Right hindlimb (tissue), 1 donor: ENCODE results near the gene MBD4.
"Not testable (repeated sequence)": the region's sequence is repeated elsewhere in the genome, so short reads cannot be mapped to it uniquely, and the experiment has no call there.

Source experiments
- DNase-seq: peaks from one replicate; pipeline ENCODE4 v3.0.0-alpha.2; 2018

The MBD4 gene

DNA sequence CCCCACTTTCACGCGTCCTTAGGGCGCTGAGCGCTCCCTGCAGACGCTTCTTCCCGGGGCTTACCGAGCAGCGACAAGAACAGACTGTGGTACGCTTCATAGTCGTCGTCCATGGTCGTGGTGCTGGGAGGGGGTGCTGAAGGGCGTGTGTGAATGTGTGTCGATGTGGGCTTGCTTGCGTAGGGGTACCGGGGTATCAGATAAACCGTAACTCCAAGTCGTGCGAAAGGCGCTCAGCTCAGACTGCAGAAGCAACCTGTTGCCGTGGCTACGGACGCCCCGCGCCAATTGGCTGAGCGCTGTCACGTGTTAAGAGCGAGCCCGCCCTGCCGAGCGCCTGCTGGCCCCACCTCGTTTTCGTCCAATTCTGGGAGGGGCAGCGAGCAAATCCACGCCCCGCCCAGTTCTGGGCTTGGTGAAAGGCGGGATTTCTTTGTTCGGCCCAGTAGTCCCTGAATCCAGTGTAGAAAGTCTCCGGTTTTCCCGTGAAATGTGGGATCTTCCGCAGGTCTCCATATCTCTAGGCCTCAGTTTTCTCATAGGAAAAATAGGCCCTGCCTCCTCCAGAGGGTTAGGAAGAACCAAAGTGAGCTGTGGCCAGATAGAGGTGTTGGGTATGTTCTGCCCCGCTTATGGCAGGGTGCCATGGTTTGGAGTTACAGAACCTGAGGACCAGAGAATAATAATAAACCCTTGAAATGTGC lies 11.2 kb downstream of the MBD4 start, which contains the start of gene EFCAB12:
Gene EFCAB12 (minus strand): TSS at position 261 of the 704 bp plus-strand sequence. CDS start 148 bp downstream, at position 113.
- peak; percentile 97 for DNase-seq

DNA sequence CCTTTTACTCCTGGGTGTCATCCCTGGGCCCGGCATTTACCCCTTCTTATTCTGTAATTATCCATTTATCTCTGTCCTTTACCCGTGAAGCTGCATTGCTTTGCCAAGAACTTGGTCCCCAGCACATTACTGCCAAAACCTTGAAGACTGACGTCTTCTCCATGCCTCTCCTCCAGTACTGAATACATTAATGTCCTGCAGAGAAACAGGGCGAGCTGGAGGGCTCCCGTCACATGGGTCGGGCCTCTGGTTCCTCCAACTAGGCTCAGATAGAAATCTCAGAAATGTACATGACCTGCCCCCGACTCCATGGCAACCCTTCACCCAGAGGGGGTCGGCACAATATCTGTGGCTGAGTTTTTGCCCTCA lies 11.8 kb downstream of the MBD4 start:
- DNase-seq: no peak

DNA sequence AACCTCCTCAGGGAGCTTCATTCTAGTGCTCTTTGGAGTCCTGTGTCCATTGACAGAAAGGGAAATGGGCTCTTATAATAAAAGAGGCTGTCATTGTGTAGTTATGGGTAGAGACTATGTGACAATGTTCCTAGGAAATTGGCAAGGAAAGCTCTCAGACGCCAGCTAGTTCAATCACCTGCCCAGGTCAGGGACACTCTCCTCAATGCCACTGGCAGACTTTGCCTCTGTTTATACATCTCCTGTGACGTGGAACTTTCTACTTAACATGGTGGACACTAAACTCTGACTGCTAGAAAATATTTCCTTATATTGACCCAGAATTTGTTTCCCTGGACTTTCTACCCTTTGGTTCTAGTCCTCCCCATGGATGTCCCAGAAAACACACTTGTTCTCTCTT lies 14.1 kb downstream of the MBD4 start:
- DNase-seq: no peak

DNA sequence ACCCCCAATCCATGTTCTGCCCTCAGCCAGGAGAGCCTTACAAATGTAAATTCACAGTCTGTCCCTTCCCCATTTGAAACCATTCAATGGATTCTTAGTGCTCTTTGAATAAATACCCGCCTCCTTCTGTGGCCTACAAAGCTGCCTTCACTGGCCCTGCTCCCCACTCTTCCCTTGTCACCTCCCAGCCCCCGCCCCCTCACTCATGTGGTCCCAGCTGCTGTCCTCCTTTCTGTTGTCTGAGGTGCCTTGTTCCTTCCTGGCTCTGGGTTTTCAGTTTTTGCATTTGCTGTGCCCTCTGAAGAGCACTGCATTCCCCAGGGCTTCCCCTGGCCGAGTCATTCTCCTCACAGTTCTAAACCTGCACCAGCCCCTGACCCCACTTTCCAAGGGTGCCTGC lies 14.5 kb downstream of the MBD4 start:
- no peak for DNase-seq

DNA sequence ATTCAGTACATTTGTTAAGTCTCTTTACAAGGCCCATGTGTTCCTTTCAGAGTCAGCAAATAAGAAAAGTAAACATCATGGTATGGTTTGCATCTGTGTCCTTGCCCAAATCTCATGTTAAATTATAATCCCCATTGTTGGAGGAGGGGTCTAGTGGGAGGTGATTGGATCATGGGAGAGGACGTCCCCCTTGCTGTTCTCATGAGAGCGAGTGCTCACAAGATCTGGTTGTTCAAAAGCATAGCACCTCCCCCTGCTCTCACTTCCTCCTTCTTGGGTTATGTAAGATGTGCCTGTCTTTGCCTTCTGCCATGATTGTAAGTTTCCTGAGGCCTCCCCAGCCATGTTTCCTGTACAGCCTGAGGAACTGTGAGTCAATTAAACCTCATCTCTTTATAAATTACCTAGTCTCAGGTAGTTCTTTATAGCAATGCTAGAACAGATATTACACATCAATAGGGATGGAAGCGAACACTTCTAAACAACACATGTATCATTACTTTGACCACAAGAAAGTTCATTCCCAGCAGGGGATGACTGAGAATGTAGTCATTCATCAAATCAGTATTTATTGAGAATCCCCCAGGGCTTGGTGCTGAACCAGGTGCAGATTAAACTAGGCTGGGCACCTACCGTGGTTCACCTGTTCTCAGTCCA lies 15.4 kb downstream of the MBD4 start:
- DNase-seq: no peak

DNA sequence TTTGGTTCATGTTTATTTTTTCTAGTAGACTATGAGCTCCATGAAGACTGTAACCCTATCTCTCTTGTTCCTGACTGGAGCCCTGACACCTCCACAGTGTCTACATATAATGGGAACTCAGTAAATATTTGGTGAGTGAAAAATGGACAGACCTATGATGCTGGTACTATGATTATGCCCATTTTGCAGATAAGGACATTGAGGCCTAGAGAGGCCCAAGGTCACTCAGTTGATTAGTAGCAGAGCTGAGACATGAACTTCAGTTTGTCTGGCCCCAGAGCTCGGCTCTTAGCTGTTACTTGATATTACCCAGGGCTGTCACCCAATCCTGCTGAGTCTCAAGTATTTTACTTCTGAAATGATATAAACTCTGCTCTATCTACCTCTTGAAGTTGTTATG lies 16.9 kb downstream of the MBD4 start:
- no peak for DNase-seq

DNA sequence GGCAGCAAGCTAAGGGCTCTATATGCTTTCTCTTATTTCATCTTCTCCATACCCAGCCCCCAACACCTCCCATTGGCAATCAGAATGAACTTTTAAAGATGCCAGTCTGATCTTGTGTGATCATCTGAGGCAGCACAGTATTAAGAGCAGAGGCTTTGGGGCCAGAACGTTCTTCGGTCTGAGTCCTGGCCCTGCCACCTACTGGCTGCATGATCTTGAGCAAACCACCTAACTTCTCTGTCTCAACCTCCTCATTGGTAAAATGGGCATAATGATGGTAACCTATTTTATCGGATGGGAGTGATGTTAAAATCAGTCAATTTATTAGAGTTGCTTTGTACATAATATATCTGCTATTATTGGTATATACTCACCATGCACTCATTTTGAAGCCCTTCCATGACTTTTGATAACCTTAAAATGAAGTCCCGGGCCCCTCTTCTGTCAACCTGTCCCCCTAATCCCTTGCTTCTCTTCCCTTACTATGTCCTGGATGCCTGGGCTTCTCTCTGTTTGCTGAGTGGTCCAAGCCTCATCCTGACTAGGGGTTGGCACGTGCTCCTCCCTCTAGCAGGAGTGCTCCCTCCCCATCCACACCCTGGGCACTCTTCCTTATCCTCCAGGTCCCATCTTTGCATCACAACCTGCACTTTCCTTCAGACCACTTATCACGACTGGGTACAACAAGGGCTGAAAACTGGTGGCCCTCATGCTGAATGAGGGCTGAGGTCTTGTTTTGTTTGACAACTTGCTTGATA lies 17.6 kb downstream of the MBD4 start:
- DNase-seq: no peak

DNA sequence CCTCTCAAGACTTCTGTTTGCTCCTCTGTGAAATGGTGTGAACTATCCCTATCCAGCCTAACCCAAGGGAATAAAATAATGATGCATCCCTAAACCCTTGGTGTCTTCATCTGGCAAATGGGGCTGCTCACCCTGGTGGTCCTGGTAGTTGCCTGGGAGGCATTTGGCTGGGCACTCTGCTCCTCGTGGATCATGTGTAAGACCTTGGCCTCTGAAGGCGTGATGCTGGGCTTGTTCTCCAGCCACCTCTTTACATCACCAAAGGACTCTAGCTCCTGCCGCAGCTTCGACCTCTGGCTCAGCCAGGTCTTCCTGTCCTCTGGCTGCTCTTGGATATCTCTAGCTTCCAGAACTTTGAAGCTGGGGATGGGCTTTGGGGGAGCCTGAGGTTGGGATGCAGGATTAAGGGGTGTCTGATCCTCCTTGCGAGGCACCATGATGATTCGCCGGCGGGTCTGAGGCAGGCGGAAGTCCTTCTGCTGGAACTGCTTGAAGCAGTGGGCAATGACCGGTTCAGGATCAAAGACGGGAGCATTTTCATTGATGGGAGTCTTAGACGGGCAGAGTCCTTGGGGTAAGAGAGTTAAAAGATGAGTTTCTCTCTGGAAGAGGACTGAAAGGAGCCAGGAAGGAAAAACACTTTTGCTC lies 18.4 kb downstream of the MBD4 start:
- DNase-seq: no peak

DNA sequence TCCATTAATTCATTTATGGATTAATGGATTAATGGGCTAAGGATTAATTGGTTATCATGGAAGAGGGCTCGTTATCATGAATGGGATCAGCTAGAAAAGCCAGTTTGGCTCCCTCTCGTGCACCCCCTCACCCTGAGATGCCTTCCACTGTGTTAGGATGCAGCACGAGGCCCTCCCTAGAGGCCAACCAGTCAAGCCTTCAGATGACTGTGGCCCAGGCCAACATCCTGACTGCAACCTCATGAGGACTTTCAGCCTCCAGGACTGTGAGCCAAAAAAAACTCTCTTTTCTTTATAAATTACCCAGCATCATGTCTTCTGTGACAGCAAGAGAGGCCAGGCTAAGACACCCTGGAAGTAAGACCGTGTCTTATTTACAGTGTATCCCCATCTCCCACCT lies 20.3 kb downstream of the MBD4 start:
- no peak for DNase-seq

DNA sequence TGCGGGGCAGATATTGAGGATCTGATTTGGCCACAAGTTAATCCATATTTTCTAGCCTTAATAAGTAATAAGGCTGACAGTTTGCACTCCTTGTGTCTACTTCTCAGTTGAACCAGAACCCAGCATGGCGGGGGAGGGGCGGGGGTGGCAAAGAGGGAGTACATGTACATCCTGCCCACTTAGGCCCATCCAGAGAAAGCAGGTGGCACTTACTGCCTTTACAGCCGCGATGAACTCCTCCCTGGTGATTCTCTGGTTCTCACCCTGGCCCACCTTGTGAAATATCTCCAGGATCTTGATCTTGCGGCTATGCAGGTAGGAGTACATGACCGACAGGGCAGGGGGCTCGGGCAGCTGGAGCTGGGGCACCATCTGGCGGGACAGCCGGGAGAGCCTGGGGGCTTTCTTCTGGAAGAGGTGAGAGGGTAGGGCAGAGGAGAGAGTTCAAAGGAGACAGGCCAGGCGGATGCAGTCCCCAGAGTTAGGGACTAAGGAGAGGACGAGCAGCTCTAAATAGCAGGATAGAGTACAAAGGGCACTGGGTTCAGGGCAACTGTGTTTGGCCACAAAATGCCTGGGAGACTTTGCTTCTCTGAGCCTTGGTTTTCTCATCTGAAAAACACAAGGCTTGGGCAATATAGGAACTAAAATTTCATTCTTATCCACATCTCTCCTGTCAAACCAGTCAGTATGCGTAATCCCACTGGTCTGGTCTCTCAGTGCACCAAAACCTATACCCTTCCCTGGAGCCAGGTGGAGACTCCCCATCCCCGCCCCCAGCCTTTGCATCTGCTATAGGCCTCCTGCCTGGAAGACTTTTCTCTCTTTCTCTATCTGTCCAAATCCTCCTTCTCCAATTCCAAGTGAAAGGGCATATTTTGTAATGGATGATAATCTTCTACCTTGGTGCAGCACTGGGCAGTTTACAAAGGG lies 21.4 kb downstream of the MBD4 start:
- no peak for DNase-seq

DNA sequence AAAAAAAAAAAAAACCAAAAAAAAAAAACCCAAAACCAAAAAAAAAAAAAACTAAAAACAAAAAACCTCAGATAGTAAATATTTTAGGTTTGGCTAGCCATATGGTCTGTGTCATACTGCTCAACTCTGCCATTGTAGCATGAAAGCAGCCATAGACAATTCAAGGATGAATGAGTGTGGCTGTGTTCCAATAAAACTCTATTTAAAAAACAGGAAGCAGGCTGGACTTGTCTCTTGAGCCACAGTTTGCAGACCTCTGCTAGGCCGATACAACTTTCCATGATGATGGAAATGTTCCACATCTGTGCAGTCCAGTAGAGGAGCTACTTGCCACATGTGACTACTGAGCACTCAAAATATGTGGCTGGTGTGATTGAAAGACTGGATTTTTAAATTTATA lies 22.4 kb downstream of the MBD4 start:
- peak; percentile 32 for DNase-seq

DNA sequence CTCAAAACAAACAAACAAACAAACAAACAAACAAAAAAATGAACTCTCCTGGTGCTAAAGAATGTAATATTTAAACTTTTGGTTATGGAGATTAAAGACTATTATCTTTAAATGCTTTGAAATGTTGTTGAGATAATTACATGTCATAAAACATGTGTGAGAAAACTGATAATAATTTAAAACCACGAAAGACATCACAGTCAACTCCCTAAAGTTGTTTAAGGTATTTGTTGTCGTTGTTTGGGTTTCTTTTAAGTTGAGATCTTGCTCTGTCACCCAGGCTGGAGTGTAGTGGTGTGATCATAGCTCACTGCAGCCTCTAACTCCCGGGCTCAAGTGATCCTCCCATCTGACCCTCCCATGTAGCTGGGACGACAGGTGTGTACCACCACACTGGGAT lies 23.3 kb downstream of the MBD4 start:
- DNase-seq: peak; percentile 1

DNA sequence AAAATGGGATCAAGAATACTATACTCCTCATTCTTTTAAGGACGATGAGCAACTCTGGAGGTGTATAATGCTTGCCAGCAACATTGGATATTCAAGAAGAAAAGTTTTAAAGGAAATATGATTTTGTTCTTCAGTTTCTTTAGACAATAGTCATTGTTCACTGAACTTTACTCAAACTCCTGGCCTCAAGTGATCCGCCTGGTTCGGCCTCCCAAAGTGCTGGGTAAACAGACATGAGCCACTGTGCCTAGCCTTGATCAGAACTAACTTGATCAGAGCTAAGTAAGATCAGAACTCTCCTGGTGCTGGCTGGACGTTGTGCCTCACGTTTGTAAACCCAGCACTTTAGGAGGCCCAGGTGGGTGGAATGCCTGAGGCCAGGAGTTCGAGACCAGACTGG lies 23.9 kb downstream of the MBD4 start:
- no peak for DNase-seq

DNA sequence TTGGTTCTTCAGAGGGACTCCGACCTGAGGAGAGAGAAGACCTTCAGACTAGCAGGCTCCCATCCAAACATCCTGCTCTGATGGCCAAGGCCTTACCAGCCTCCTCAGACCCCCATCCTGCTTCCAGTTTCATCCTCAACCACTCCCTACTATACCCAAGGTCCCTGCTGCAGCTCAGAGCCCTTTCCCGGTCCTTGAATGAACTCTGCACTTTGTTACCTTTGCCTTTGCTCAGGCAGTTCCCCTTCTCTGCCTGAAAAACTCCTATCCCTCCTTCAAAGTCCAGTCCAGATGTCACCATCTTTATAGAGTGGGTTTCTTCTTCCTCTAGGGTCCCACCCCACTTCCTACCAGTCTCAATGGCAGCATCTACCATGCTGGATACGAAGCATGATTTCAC lies 24.4 kb downstream of the MBD4 start:
- DNase-seq: peak; percentile 1

DNA sequence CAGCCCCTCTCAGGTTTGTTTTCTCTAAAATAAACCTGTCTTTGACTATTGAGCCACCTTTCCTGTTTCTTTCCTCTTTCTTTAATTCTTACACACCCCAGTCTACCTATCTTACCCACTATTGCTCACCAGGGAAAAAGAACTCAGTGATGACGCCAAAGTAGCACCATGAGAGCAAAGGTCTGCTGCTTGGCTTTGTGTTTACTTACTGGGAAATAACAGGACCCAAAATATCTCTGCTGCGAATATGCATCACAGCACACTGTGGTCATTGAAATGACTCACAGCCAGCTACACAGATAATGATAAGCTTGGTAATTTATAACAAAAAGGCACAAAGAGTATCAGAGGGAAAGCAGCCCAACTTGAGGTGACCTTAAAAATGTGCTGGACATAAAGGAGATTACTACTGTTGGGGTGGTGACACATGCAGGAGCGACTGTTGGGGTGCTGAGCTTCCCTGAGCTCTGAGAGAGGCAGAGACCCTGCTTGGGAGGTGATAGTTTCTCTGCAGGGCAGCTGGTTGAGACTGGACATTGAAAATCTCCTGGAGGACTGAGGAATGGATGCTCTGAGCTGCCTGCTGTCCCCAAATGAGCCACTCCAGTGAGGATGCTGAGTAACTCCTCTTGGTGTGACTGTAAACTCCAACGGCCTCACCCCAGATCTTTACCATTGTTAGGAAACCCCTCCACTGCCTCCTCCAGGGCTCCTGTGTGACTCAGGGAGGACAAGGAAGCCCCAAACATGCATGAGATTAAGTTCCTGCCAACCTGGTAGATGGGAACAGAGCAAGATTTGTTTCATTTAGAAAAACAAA lies 25.9 kb downstream of the MBD4 start:
- DNase-seq: peak; percentile 5

DNA sequence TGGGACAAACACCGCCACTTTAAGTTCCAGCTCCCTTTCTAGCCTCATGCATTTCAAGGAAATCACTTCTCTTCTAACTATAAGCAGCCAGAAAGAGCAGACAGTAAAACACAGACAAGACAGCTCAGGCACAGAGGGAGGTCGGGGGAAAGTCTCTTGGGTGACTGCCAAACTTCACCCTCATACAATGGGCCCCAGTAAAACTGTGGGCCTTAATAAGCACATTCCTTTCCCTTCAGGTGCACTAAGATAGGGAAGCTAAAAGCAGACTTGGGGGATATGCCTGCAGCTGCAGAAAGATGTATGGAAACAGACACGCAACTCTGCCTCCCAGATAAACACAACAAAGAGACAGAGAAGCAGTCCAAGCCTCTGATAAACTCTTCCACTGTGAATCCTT lies 26.5 kb downstream of the MBD4 start:
- not testable (repeated sequence) for DNase-seq

DNA sequence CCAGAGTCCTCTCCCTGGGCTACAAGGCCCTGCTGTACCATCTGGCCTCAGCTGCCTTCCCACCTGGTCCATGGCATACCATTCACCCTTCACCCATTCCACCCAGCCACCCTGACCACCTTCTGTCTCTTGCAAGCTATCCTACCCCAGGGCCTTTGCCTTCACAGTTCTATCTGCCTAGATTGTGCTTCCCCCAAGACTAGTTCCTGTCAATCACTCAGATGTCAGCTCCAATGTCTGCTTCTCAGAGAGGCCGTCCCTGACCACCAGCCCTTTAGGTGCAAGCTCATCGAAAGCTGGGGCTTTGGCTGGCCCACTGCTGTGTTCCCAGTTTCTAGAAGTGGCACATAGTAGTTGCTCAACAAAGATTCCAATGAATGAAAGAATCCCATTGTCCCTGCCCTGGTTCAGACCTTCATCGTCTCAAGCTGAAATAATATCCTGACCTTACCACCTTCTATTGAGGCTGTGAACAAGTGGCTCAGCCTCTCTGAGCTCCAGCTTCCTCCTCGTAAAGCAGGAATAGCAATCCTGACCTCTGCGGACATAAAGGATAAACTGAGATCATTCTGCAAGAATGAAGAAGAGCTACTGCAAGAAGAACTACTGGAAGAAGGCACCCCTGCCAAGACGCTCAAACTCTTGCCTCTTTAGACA lies 27.1 kb downstream of the MBD4 start:
- DNase-seq: no peak

DNA sequence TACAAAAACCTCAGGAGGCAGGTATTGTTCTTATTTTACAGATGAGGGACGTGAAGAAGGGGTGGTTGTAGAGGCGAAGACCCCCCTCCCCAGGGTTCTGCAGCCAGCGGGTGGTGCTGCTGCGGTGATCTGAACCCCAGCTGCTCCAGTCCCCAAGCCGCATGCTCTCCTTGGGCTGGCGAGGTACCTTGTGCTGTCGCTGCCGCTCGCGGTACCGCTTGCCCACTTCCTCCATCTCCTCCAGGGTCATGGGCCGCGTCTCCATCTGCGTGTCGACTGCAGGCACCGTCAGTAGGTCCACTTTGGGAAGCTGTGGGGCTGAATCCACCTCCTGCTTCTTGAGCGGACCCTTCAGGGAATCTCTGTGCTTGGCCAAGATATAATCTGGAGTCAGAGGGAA lies 28.8 kb downstream of the MBD4 start:
- peak; percentile 11 for DNase-seq

DNA sequence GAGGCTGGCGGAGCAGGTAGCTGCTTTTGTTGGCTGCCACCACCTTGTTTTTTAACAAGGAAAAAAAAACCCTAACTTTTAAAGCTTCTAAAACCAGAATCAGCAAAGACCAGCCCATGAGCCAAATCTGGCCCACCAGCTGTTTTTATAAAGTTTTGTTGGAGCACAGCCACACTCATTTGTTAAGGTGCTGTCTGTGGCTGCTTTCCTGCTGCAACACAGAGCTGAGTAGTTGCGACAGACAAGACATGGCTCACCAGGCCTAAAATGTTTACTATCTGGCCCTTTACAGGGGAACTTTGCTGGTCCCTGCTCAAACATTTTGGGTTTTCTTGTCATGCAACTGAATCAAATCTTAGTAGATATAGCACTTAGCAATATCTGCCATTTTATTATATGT lies 30.2 kb downstream of the MBD4 start:
- no peak for DNase-seq

DNA sequence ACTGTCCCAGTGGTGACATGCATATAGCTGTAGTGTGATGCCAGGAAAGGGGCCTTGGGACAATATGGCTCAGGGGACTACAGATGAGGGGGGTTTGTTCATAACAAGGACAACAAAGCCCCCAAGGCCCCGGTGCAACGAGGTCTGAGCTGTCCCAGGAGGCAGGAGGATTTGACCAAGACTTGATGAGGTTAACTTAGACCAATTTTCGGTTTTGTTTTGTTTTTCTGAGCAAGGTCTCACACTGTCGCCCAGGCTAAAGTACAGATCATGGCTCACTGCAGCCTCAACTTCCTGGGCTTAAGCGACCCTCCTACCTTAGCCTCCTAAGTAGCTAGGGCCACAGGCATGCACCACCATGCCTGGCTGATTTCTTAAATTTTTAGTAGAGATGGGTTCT lies 35.1 kb downstream of the MBD4 start:
- no peak for DNase-seq

DNA sequence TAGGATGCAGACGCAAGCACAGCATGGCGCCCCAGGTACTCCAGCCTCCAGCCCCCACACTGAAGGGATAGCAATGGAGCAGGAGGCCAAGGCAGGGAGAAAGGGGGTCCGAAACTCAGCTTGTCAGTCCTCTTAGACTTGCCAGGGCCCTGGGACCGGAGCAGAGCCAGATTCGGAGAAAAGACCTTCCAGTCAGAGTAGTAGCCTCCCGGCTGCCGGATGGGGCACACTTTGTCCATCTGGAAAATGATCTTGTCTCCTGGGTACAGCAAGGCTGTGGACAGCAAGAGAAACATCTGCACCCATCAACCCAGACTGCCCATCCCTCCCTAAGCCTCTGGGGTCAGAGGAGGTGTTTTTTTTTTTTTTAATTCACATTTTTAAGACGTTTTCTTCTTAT lies 35.6 kb downstream of the MBD4 start:
- no peak for DNase-seq
